Measurements from ENCODE around the gene MICAL2. TPM values are rescaled to one million over a fixed set of nuclear protein-coding genes. Genes with fewer than 3 reads are reported as not detected.
A peak's percentile ranks its signal among the peaks of the same experiment; 100 is the strongest.

The MICAL2 gene
- 564 TPM for polyA plus RNA-seq (2013, experiment 1 of 2; ENCODE audit: insufficient read length)
- polyA plus RNA-seq (2013, experiment 2 of 2; ENCODE audit: insufficient read length): 551 TPM

DNA sequence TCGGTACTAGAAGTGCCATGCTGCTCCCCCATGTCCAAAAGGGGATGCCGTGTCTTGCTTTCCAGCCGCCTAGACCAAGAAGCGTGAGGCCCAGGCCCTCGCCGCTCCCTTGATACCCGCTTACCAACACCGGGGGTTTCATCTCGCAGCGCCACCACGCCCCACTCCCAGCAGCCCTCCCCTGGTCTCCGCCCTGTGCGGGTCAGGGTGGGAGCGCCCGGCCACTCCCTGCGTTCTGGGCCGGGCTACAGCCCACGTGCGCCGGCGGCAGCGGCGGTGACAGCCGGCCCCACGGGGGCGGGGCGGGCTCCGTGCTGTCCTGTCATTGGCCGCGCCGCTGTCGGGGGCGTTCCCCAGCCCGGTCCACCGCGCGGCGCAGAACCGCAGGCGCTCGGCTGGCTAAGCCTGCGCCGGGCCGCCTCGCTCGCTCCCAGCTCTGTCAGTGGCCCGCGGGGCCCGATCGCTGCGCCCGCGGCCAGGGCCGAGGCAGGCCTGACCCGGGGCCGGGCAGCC lies at the start of gene MICAL2:
MICAL2 (plus strand) TSS at position 390 of the 513 bp plus-strand sequence. CDS start 51,566 bp downstream, outside the sequence.
- DNase-seq: peak; percentile 92

DNA sequence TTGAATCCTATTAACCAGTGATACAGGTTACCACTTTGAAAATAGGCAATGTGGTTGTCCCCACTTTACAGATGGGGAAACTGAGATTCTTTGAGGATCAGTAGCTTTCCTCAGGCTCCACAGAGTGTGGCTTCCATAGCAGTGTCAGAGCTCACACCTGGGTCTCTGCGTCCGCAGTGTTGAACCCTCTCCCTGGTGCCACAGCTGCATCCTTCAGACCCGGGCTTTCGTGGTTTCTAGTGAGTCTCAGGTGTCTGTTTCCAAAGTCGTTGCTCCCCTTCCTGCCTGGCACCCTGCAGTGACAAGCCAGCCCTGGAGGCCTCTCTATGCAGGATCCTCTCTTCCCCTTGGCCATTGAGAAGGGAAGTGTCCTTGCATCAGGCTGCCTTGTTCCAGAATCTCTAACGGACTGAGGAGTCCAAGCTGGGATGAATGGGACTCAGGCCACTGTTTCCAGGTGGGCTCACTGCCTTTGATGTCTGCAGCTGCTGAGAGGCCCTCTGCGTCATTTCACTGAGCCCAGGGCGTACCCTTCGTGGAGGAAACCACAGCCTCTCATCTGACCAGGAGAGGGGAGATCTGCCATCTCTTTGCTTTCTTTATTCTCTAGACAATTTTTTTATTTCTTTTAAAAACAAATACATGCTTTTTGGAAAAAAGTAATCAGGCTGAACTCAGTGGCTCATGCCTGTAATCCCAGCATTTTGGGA lies 48.4 kb upstream of the MICAL2 start:
- DNase-seq: no peak

GRCh38 chr11:12063251-12063650 lies 47.1 kb upstream of the MICAL2 start:
- DNase-seq: no peak

DNA sequence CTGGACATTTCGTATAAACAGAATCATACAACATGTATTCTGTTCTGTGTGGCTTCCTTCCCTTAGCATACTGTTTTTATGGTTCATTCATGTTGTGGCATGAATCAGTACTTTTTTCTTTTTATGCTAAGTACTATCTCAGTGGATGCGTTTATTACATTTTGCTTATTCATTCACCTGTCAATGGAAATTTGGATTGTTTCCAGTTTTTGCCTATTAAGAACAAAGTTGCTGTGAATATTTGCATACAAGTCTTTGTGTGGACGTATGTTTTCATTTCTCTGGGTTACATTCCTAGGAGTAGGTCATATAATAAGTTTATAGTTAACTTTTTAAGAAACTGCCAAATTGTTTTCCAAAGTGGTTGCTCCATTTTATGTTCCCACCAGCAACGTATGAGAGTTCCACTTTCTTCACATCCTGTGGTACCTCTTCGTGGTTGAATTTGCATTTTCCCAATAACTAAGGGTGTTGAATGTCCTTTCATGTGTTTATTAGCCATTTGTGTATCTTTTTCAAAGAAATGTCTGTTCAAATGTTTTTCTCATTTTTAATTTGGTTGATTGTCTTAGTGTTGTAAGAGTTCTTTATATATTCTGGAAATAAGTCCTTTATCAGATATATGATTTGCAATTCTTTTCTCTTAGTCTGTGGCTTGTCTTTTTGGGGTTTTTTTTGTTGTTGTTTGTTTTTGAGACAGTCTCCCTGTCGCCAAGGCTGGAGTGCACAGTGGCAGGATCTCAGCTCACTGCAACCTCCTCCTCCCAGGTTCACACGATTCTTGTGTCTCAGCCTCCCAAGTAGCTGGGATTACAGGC lies 46.0 kb upstream of the MICAL2 start:
- DNase-seq: no peak

DNA sequence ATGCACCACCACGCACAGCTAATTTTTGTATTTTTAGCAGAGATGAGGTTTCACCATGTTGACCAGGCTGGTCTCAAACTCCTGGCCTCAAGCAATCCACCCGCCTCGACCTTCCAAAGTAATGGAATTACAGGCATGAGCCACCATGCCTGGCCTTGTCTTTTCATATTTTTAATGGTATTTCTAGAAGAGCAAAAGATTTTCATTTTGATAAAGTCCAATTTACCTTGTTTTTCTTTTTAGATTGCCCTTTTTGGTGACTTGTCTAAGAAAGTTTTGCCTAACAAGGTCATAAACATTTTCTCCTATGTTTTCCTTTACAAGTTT lies 45.5 kb upstream of the MICAL2 start:
- DNase-seq: no peak

- peak; percentile 98 for DNase-seq
These were observed 44.2 kb upstream of the MICAL2 start for GRCh38 chr11:12066056-12066798.

DNA sequence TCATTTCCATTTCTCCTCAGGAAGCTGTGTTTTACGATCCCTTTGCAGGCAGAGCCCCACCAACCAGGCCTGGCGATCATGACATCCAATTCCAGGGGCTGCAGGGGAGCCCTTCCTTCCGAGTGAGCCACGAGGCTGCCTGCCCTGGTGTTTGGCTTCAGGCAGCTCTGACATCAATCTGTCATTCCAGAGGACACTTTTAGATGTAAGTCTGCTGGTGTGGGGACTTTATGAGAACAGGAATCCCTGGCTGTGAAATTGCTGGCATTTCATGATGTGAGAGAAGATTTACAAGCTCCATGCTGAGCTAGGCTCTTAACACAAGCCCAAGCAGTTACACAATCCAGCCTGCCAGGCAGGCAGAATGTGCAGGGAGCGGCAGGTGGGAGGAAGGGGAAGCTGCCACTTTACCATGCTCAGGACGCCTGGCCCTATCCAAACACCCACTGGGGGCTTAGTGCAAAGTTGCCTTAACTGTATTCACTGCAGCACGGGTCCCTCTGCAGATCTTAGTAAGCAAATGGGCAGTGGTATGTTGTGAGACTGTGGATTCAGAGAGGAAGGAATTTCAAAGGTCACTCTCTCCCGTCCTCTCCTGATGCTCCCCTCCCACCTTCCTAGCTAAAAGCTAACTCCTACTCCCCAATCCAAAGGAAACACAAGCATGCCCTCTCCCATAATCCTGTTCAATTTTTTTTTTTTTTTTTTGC lies 43.4 kb upstream of the MICAL2 start:
- DNase-seq: peak; percentile 71

DNA sequence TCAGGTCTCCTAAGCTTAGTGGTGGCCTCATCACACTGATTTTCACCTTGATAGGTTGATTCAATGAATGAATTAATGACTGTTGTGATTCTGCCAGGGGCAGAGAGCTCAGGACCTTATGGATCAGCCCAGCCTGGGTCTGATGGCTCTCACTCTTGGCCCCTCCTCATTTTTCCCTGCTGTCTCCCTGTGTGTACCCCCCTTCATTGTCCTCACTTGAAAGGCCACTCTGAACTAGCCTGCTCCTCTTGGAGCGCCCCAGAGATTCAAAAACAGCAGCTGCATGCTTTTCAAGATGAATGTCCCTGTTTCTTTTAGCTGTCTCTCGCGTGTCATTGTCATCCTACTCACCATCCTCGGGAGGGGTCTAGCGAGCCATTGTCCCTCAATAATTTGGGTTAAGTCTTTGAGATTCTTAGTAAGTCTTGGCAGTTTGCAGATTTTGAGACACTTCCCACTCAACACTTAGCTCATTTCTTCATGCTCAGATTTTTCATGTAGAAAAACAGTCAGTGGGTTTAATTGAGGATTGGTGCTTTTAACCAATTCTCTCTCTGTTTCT lies 42.5 kb upstream of the MICAL2 start:
- DNase-seq: no peak

- DNase-seq: no peak
These were observed 41.2 kb upstream of the MICAL2 start for GRCh38 chr11:12069066-12069676.

GRCh38 chr11:12070446-12071267 lies 39.7 kb upstream of the MICAL2 start:
- no peak for DNase-seq

- DNase-seq: no peak
These were observed 38.8 kb upstream of the MICAL2 start for GRCh38 chr11:12071574-12071973.

GRCh38 chr11:12073436-12073835 lies 37.0 kb upstream of the MICAL2 start:
- no peak for DNase-seq

GRCh38 chr11:12073886-12074285 lies 36.5 kb upstream of the MICAL2 start:
- DNase-seq: no peak

DNA sequence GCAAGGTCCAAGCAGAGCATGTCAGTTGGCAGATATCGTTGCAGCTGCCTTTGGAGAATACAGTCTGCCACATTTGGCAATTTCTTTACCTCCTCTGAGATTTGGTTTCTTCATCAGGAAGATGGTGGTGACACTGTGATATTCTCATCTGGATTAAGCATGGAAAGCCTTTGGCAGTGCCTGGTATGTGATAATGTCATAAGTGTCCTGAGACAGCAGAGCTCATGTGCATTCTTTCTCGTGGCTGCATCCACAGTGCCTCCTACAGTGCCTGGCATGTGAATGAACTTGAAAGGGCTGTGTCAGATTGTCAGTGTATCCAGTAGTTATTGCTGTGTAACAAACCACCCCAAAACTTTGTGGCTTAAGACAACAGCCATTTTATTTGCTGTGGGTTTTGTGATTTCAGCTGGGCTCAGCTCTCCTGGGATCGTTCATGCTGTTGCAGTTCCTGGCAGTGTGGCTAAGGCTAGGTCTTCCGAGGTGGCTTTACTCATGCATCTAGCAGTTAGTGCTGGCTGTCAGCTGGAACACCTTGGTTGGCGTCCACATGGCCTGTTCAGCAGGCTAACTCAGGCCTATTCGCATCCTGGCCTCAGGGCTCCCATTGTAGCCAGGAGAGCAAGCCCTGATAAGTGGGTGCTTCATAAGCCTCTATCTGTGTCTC lies 35.7 kb upstream of the MICAL2 start:
- peak; percentile 65 for DNase-seq

GRCh38 chr11:12075291-12075690 lies 35.1 kb upstream of the MICAL2 start:
- DNase-seq: no peak

DNA sequence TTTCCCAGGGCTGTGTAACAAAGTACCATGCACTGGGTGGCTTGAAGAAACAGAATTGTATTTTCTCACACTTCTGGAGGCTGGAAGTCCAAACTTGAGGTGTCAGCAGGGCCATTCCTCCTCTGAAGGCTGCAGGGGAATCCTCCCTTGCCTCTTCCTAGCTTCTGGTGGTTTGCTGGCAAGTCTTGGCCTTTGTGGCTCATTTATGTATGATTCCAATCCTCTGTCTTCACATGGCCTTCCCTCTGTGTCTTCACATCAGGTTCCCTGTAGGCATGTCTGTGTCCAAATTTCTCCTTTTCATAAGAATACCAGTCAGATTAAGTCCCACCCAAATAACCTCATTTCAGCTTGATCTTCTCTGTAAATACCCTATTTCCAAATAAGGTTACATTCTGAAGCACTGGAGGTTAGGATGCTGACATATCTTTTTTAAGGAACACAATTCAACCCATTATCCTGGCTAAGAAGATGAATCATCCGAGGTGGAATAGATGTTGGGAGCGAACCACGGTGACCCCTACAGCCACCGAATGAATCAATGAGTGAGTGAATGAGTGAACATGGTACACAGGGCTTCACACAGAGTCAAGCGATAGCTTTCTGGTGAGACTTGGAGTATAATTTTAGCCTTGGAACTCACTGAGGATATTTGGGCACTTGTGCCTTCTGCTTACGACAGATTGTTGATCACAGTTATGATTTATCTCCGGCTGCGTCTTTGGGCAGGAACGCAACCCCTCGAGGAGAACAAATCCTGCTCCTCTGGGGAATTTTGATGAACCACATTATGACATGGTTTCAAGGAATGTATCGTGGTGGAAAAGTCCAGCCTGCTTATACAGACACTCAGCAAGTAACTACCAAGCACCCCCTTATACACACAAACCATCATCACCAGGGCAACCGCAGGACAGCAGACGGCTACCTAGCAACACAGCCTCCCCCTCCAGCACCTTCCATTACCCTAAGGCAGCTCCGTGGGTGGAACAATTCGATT lies 34.3 kb upstream of the MICAL2 start:
- peak; percentile 100 for DNase-seq

DNA sequence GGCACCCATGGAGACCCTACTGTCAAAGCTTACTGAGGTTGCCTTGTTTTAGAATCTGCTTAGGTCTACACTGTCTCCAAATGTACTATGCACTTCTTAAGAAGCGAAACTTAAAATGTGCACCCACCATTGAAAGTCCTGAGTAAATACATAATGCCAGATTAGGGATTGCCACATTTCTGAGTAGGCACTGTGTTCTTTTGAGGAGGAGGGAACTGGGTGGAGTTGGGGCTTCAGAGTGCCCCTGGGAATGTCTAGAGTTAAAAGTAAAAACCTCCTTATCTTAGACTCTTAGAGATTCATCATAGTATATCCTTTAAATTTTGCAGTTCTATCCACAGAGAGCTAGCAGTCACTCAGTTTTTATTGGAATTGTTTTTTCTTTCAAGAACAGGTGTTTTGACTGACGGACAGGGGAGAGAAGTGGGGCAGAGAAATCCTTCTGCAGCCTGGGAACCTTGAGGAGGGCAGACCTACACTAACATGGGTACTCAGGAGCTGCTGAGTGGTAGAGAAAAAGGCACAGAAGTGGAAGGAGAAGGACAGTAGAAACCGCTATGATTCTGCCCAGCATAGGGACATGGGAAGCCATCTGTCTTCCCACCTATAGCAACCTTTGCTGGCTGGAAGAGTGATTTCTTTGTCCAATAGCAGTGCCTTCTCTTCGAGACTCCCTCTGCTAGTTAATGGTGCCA lies 33.4 kb upstream of the MICAL2 start:
- peak; percentile 82 for DNase-seq
